K562 (cell line): ENCODE results near the gene TRUB2. TPM values are rescaled to one million over a fixed set of nuclear protein-coding genes. Genes with fewer than 3 reads are reported as not detected.

Experiments used
- FOXA1 ChIP-seq: fragments of 450-650 bp; IDR thresholded peaks from 2 replicates; pipeline ENCODE4 v1.6.1; 2016; ENCODE audit warnings: mild to moderate bottlenecking, borderline replicate concordance
- ILF3 ChIP-seq: fragments of 450-650 bp; IDR thresholded peaks from 2 replicates; pipeline ENCODE4 v1.6.1; 2018; ENCODE audit warnings: antibody characterized with exemption, mild to moderate bottlenecking, moderate library complexity, borderline replicate concordance
- IRF9 ChIP-seq: fragments of 450-650 bp; IDR thresholded peaks from 2 replicates; pipeline ENCODE4 v1.6.1; 2016; ENCODE audit warnings: missing biosample characterization, missing genetic modification characterization
- RCOR1 ChIP-seq, 2 experiments: IDR thresholded peaks; 2 replicates each; pipeline ENCODE4 v1.6.1; 2012; ENCODE audit warnings: low read depth in 2 of 2, low read length in 2 of 2, borderline replicate concordance in 1 of 2, improper control_type of control experiment in 1 of 2
- ZHX1 ChIP-seq: fragments of 150-350 bp; conservative IDR thresholded peaks from 2 replicates; pipeline ENCODE4 v1.6.1; 2014; ENCODE audit warnings: low read length
- ZKSCAN3 ChIP-seq: fragments of 250-450 bp; sonication (Bioruptor Pico); IDR thresholded peaks from 2 replicates; pipeline ENCODE4 v1.4.0; 2020
- polyA plus RNA-seq, 8 experiments: library from polyadenylated mRNA; depleted of rRNA in 4 of 8; stranded (reverse) in 5 of 8; unstranded in 3 of 8; fragments of >200 nt; fragmentation: Nextera tagmentation in 2 of 8; fragmentation: Illumina TruSeq in 1 of 8; extraction: Ambion mirVana in 2 of 8; extraction: Trizol in 1 of 8; gene quantifications; 2 replicates each; pipeline versions ENCODE4 v1.2.1 to v1.2.3, GENCODE V29; 2011 to 2014; ENCODE audit warnings: inconsistent platforms in 1 of 8, missing spikeins in 1 of 8
- total RNA-seq, 7 experiments: library from RNA; depleted of rRNA in 6 of 7; stranded (reverse); fragments of >200 nt in 6 of 7; fragmentation: Illumina TruSeq in 2 of 7; extraction: Trizol in 2 of 7; gene quantifications; 2 replicates each; pipeline versions ENCODE4 v1.2.1 to v1.2.3, GENCODE V29; 2011 to 2021; ENCODE audit warnings: low replicate concordance in 1 of 7
- TF ChIP-seq, protein P1 (sequence below): fragments of 250-450 bp; sonication (Bioruptor Pico); IDR thresholded peaks from 2 replicates; pipeline ENCODE4 v1.5.0; 2021
- TF ChIP-seq, protein P2 (sequence below): sonication (generic); formaldehyde crosslinking; IDR thresholded peaks from 2 replicates; pipeline ENCODE4 v1.8.0; 2022; ENCODE audit warnings: mild to moderate bottlenecking, missing genetic modification reagents
- TF ChIP-seq, protein P3 (sequence below): fragments of 450-650 bp; IDR thresholded peaks from 2 replicates; pipeline ENCODE4 v1.6.1; 2016; ENCODE audit warnings: mild to moderate bottlenecking, moderate library complexity

TRUB2 gene
- total and polyA plus RNA-seq, 9 of the 15 experiments (the other 6 are each of a cell fraction or from before 2014, with no cell fraction given): 9.3 to 110 (median 63.0) TPM

GRCh38 chr9:128322404-128323211 lies at the start of gene TRUB2, which contains the start of gene COQ4 (continued):
- TF ChIP-seq, protein P1, sequence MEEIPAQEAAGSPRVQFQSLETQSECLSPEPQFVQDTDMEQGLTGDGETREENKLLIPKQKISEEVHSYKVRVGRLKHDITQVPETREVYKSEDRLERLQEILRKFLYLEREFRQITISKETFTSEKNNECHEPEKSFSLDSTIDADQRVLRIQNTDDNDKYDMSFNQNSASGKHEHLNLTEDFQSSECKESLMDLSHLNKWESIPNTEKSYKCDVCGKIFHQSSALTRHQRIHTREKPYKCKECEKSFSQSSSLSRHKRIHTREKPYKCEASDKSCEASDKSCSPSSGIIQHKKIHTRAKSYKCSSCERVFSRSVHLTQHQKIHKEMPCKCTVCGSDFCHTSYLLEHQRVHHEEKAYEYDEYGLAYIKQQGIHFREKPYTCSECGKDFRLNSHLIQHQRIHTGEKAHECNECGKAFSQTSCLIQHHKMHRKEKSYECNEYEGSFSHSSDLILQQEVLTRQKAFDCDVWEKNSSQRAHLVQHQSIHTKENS (CRISPR knock-in tag): no peak
- TF ChIP-seq ZKSCAN3 (CRISPR knock-in tag): no peak
- TF ChIP-seq, protein P2, sequence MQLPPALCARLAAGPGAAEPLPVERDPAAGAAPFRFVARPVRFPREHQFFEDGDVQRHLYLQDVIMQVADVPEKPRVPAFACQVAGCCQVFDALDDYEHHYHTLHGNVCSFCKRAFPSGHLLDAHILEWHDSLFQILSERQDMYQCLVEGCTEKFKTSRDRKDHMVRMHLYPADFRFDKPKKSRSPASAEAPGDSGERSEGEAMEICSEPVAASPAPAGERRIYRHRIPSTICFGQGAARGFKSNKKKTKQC (CRISPR knock-in tag): no peak
- peak; percentile 36 to 60; a peak in 2 of 4 replicates for TF ChIP-seq RCOR1 (IDR thresholded peaks at IDR 0.05; ENCODE audit: borderline replicate concordance in 1 of 2, low read depth in 2 of 2, low read length in 2 of 2)
- TF ChIP-seq FOXA1: no peak
- TF ChIP-seq ZHX1: peak; percentile 62
- no peak for TF ChIP-seq IRF9 (tag)
- no peak for TF ChIP-seq ILF3
- TF ChIP-seq, protein P3, sequence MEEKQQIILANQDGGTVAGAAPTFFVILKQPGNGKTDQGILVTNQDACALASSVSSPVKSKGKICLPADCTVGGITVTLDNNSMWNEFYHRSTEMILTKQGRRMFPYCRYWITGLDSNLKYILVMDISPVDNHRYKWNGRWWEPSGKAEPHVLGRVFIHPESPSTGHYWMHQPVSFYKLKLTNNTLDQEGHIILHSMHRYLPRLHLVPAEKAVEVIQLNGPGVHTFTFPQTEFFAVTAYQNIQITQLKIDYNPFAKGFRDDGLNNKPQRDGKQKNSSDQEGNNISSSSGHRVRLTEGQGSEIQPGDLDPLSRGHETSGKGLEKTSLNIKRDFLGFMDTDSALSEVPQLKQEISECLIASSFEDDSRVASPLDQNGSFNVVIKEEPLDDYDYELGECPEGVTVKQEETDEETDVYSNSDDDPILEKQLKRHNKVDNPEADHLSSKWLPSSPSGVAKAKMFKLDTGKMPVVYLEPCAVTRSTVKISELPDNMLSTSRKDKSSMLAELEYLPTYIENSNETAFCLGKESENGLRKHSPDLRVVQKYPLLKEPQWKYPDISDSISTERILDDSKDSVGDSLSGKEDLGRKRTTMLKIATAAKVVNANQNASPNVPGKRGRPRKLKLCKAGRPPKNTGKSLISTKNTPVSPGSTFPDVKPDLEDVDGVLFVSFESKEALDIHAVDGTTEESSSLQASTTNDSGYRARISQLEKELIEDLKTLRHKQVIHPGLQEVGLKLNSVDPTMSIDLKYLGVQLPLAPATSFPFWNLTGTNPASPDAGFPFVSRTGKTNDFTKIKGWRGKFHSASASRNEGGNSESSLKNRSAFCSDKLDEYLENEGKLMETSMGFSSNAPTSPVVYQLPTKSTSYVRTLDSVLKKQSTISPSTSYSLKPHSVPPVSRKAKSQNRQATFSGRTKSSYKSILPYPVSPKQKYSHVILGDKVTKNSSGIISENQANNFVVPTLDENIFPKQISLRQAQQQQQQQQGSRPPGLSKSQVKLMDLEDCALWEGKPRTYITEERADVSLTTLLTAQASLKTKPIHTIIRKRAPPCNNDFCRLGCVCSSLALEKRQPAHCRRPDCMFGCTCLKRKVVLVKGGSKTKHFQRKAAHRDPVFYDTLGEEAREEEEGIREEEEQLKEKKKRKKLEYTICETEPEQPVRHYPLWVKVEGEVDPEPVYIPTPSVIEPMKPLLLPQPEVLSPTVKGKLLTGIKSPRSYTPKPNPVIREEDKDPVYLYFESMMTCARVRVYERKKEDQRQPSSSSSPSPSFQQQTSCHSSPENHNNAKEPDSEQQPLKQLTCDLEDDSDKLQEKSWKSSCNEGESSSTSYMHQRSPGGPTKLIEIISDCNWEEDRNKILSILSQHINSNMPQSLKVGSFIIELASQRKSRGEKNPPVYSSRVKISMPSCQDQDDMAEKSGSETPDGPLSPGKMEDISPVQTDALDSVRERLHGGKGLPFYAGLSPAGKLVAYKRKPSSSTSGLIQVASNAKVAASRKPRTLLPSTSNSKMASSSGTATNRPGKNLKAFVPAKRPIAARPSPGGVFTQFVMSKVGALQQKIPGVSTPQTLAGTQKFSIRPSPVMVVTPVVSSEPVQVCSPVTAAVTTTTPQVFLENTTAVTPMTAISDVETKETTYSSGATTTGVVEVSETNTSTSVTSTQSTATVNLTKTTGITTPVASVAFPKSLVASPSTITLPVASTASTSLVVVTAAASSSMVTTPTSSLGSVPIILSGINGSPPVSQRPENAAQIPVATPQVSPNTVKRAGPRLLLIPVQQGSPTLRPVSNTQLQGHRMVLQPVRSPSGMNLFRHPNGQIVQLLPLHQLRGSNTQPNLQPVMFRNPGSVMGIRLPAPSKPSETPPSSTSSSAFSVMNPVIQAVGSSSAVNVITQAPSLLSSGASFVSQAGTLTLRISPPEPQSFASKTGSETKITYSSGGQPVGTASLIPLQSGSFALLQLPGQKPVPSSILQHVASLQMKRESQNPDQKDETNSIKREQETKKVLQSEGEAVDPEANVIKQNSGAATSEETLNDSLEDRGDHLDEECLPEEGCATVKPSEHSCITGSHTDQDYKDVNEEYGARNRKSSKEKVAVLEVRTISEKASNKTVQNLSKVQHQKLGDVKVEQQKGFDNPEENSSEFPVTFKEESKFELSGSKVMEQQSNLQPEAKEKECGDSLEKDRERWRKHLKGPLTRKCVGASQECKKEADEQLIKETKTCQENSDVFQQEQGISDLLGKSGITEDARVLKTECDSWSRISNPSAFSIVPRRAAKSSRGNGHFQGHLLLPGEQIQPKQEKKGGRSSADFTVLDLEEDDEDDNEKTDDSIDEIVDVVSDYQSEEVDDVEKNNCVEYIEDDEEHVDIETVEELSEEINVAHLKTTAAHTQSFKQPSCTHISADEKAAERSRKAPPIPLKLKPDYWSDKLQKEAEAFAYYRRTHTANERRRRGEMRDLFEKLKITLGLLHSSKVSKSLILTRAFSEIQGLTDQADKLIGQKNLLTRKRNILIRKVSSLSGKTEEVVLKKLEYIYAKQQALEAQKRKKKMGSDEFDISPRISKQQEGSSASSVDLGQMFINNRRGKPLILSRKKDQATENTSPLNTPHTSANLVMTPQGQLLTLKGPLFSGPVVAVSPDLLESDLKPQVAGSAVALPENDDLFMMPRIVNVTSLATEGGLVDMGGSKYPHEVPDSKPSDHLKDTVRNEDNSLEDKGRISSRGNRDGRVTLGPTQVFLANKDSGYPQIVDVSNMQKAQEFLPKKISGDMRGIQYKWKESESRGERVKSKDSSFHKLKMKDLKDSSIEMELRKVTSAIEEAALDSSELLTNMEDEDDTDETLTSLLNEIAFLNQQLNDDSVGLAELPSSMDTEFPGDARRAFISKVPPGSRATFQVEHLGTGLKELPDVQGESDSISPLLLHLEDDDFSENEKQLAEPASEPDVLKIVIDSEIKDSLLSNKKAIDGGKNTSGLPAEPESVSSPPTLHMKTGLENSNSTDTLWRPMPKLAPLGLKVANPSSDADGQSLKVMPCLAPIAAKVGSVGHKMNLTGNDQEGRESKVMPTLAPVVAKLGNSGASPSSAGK: no peak
